PC-3 (cell line): ENCODE data around the gene RTN4. TPM values are rescaled to one million over a fixed set of nuclear protein-coding genes. Genes with fewer than 3 reads are reported as not detected.
A peak's percentile ranks its signal among the peaks of the same experiment; 100 is the strongest.

Experiments
- ATAC-seq: fragments of 200-7000 bp; cut with Tn5 transposase; 2 replicates; pipeline ENCODE4 v1.9.1; 2020; ENCODE audit warnings: mild to moderate bottlenecking, moderate library complexity
- BruUV-seq: library from RNA; stranded (reverse); fragments of 400-500 nt; replicated peaks from 2 replicates; lab custom pipeline; 2021; lab: Mats Ljungman, UMichigan
- CTCF ChIA-PET: fragments of 300-600 bp; sonication (Branson Sonifier 250); formaldehyde crosslinking; loops from one replicate; lab custom pipeline; 2022; ENCODE audit warnings: antibody characterized with exemption; lab: Charles Lee
- POLR2A ChIA-PET: fragments of 300-600 bp; sonication (Branson Sonifier 250); formaldehyde crosslinking; loops from one replicate; lab custom pipeline; 2022; ENCODE audit warnings: antibody characterized with exemption; ENCODE audit not compliant: unreplicated experiment; lab: Charles Lee
- DNase-seq: peaks from one replicate; pipeline ENCODE4 v3.0.0-alpha.2; 2015
- H2AFZ ChIP-seq: fragments of 300-600 bp; sonication (generic); 2 replicates; pipeline ENCODE4 v1.6.0; 2016; ENCODE audit warnings: antibody characterized with exemption, low read length
- H3F3A ChIP-seq: fragments of 300-600 bp; sonication (generic); one replicate; pipeline ENCODE4 v1.6.0; 2017; ENCODE audit warnings: antibody characterized with exemption, low read length, control low read depth, mild to moderate bottlenecking; ENCODE audit not compliant: unreplicated experiment
- H3K27ac ChIP-seq: fragments of 300-600 bp; sonication (generic); 2 replicates; pipeline ENCODE4 v1.5.1; 2016; ENCODE audit warnings: mild to moderate bottlenecking, low read length
- H3K27me3 ChIP-seq: fragments of 300-600 bp; sonication (generic); 2 replicates; pipeline ENCODE4 v1.6.1; 2016; ENCODE audit warnings: low read length, mixed read lengths
- H3K36me3 ChIP-seq: fragments of 300-600 bp; sonication (generic); 2 replicates; pipeline ENCODE4 v1.6.1; 2016; ENCODE audit warnings: low read depth, mixed run types, low read length, mixed read lengths
- H3K4me1 ChIP-seq: fragments of 300-600 bp; sonication (generic); 2 replicates; pipeline ENCODE4 v1.5.1; 2016; ENCODE audit warnings: low read length; ENCODE audit not compliant: insufficient read depth
- H3K4me2 ChIP-seq: fragments of 300-600 bp; sonication (generic); 2 replicates; pipeline ENCODE4 v1.6.0; 2016; ENCODE audit warnings: low read length
- H3K4me3 ChIP-seq: fragments of 300-600 bp; sonication (generic); 2 replicates; pipeline ENCODE4 v1.5.1; 2016; ENCODE audit warnings: mild to moderate bottlenecking, low read length, mixed read lengths
- H3K79me2 ChIP-seq: fragments of 300-600 bp; sonication (generic); 2 replicates; pipeline ENCODE4 v1.6.1; 2017; ENCODE audit warnings: low read length, mixed read lengths
- H3K9ac ChIP-seq: fragments of 300-600 bp; sonication (generic); 2 replicates; pipeline ENCODE4 v1.6.0; 2016; ENCODE audit warnings: mild to moderate bottlenecking, low read length
- H3K9me2 ChIP-seq: fragments of 300-600 bp; sonication (generic); replicated peaks from 2 replicates; pipeline ENCODE4 v1.6.1; 2016; ENCODE audit warnings: mixed run types, low read length, mixed read lengths
- H3K9me3 ChIP-seq: fragments of 300-600 bp; sonication (generic); 2 replicates; pipeline ENCODE4 v1.6.1; 2016; ENCODE audit warnings: low read length, mixed read lengths
- H4K20me1 ChIP-seq: fragments of 300-600 bp; sonication (generic); 2 replicates; pipeline ENCODE4 v1.6.1; 2016; ENCODE audit warnings: low read length, mixed read lengths
- EZH2 ChIP-seq: fragments of 300-600 bp; sonication (generic); IDR thresholded peaks from one replicate; pipeline ENCODE4 v1.6.1; 2017; ENCODE audit warnings: antibody characterized with exemption, mild to moderate bottlenecking, low read length; ENCODE audit not compliant: unreplicated experiment
- EZH2phosphoT487 ChIP-seq: fragments of 300-600 bp; sonication (generic); IDR thresholded peaks from 2 replicates; pipeline ENCODE4 v1.6.1; 2018; ENCODE audit warnings: mild to moderate bottlenecking, antibody characterized with exemption, low read length, borderline replicate concordance
- intact Hi-C: fragments of 100-400 bp; cut with micrococcal nuclease; formaldehyde crosslinking; loops from 2 replicates; pipeline ENCODE4 v1.9.0; 2023
- total RNA-seq: library from RNA; depleted of rRNA; stranded (reverse); fragments of >200 nt; gene quantifications from 2 replicates; pipeline ENCODE4 v1.2.3, GENCODE V29; 2014
- TF ChIP-seq, protein P1 (sequence below): fragments of 300-600 bp; sonication (generic); conservative IDR thresholded peaks from 2 replicates; pipeline ENCODE4 v1.5.1; 2017; ENCODE audit warnings: antibody characterized with exemption, low read depth, mild to moderate bottlenecking, low read length

Gene RTN4
- total RNA-seq, 1 experiment from 2014 or later = 150 TPM

DNA sequence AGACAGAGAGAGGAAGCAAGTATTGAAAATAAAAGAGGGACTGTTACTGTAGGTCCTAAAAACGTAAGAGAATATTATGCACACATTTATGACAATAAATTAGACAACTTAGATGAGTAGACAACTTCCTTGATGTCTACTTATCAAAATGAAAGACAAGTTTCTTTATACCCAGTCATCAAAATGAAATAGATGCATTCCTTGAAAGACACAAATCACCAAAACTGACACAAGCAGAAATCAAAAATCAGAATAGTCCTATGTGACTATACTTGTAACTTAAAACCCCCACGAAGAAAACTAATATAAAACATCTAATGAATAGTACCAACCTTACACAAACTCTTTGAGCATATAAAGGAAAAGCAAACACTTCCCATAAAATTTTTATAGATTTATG, 14.5 kb downstream of the RTN4 start:
- peaks cover 26% of the 10 kb centered on the region for H3K4me1 ChIP-seq
- no peak overlapping the region for H3K4me3 ChIP-seq
- no peak overlapping the region for H3K9ac ChIP-seq
- no peaks in the 10 kb centered on the region for H3K9me3 ChIP-seq
- H3K27ac ChIP-seq = no peak overlapping the region
- H3K4me2 ChIP-seq = peak overlapping the region; percentile 3; the same call in 1 of the 2 replicates
- H2AFZ ChIP-seq = no peak overlapping the region
- no peaks in the 10 kb centered on the region for H3K9me2 ChIP-seq
- ATAC-seq (peak; percentile 49), DNase-seq (no peak)
- peaks cover 99% of the 10 kb centered on the region for H3K79me2 ChIP-seq
- BruUV-seq = no TSS peak
- peaks cover 94% of the 10 kb centered on the region for H4K20me1 ChIP-seq
- POLR2A ChIA-PET = no interaction called here
- no peak for TF ChIP-seq EZH2phosphoT487
- TF ChIP-seq EZH2 = no peak
- TF ChIP-seq, protein P1, sequence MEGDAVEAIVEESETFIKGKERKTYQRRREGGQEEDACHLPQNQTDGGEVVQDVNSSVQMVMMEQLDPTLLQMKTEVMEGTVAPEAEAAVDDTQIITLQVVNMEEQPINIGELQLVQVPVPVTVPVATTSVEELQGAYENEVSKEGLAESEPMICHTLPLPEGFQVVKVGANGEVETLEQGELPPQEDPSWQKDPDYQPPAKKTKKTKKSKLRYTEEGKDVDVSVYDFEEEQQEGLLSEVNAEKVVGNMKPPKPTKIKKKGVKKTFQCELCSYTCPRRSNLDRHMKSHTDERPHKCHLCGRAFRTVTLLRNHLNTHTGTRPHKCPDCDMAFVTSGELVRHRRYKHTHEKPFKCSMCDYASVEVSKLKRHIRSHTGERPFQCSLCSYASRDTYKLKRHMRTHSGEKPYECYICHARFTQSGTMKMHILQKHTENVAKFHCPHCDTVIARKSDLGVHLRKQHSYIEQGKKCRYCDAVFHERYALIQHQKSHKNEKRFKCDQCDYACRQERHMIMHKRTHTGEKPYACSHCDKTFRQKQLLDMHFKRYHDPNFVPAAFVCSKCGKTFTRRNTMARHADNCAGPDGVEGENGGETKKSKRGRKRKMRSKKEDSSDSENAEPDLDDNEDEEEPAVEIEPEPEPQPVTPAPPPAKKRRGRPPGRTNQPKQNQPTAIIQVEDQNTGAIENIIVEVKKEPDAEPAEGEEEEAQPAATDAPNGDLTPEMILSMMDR = no peak
- H3F3A ChIP-seq = no peaks in the 10 kb centered on the region
- intact Hi-C loops = no loop called here
- no peaks in the 10 kb centered on the region for H3K27me3 ChIP-seq
- CTCF ChIA-PET = no interaction called here
- H3K36me3 ChIP-seq = no peaks in the 10 kb centered on the region

DNA sequence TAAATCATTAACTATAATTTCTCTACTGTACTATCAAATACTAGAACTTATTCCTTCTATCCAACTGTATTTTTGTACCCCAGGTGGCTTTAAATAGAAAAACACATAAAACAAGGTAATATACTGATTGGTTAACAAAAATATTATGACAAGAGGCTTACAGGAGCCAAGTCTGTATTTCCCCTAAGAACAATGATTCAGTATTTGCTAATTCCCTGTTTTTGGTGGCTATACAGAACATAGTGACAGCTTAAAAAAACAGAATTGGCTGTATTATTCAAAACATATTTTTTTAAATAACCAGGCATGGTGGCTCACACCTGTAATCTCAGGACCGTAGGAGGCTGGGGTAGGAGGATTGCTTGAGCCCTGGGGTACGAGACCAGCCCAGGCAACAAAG, 16.3 kb downstream of the RTN4 start:
- TF ChIP-seq EZH2phosphoT487 = no peak
- TF ChIP-seq EZH2 = no peak
- H3K79me2 ChIP-seq = peaks cover 99% of the 10 kb centered on the region
- no peak for ATAC-seq
- H3K9me3 ChIP-seq = no peaks in the 10 kb centered on the region
- ChIA-PET CTCF (no interaction called here), POLR2A (no interaction called here)
- H3F3A ChIP-seq = no peaks in the 10 kb centered on the region
- no peak for DNase-seq
- H3K27ac ChIP-seq = no peak overlapping the region
- no peaks in the 10 kb centered on the region for H3K27me3 ChIP-seq
- peaks cover 25% of the 10 kb centered on the region for H3K4me1 ChIP-seq
- H3K4me2 ChIP-seq = no peak overlapping the region
- peaks cover 94% of the 10 kb centered on the region for H4K20me1 ChIP-seq
- intact Hi-C loops = no loop called here
- H3K36me3 ChIP-seq = no peaks in the 10 kb centered on the region
- BruUV-seq = no TSS peak
- H3K9me2 ChIP-seq = no peaks in the 10 kb centered on the region
- H3K9ac ChIP-seq = no peak overlapping the region
- H2AFZ ChIP-seq = no peak overlapping the region
- H3K4me3 ChIP-seq = no peak overlapping the region

DNA sequence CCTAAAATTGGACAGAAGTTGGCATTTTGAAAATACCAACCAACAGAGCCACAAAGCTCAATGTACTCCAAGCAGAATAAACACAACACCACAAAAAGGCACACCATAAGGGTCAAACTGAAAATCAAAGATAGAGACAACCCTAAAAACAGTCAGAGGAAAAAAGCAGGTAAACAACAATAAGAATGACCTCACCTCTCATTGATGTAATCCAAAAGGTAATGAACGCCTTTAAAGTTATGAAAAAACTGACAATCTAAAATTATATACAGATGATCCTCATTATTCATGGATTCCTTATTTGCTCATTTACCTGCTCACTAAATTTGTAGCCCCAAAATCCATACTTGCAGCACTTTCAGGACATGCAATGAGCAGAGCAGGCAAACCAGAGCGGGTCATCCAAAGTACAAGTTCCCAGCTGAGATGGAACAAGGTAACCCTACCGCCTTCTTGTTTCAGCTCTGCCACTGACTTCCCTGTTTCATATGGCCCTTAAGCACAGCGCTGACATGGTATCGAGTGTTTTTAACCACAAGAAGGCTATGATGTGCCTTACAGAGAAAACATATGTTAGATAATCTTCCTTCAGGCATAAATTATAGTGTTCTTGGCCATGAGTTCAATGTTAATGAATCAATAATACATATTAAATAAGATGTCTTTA, 17.0 kb downstream of the RTN4 start:
- POLR2A ChIA-PET = no interaction called here
- no peak for ATAC-seq
- BruUV-seq = no TSS peak

More for the DNA sequence above, 17.0 kb downstream of the RTN4 start:
- peaks cover 99% of the 10 kb centered on the region for H3K79me2 ChIP-seq
- H3K36me3 ChIP-seq = no peaks in the 10 kb centered on the region
- no peak overlapping the region for H3K27ac ChIP-seq
- no peaks in the 10 kb centered on the region for H3K9me2 ChIP-seq
- H3K4me1 ChIP-seq = peaks cover 18% of the 10 kb centered on the region
- no peak overlapping the region for H3K9ac ChIP-seq
- H3K27me3 ChIP-seq = no peaks in the 10 kb centered on the region
- H3K4me2 ChIP-seq = no peak overlapping the region
- TF ChIP-seq, protein P1 = no peak
- TF ChIP-seq EZH2phosphoT487 (no peak), EZH2 (no peak)
- CTCF ChIA-PET = no interaction called here
- intact Hi-C loops = no loop called here
- no peak overlapping the region for H3K4me3 ChIP-seq
- H4K20me1 ChIP-seq = peaks cover 94% of the 10 kb centered on the region
- DNase-seq = no peak
- no peak overlapping the region for H2AFZ ChIP-seq
- no peaks in the 10 kb centered on the region for H3F3A ChIP-seq
- H3K9me3 ChIP-seq = no peaks in the 10 kb centered on the region
